Sigmoid colon (tissue), 4 donors: ENCODE results near the gene ETS1.

ENCODE experiments used
- POLR2A ChIP-seq, 2 donors: fragments of 450-650 bp; IDR thresholded peaks; one replicate each; pipeline ENCODE4 v1.6.1; 2016; ENCODE audit warnings: antibody characterized with exemption in 2 of 2, mild to moderate bottlenecking in 2 of 2, moderate library complexity in 2 of 2
- POLR2AphosphoS5 ChIP-seq, 4 donors: sonication (generic); formaldehyde crosslinking; IDR thresholded peaks; one replicate each; pipeline ENCODE4 v1.6.1; 2017; ENCODE audit warnings: antibody characterized with exemption in 4 of 4
- TF ChIP-seq, protein P1 (sequence below), 4 experiments: fragments of 450-650 bp in 3 of 4; fragments of 200-600 bp in 1 of 4; IDR thresholded peaks; one replicate each; pipeline ENCODE4 v1.5.1; 2016 to 2019; ENCODE audit warnings: antibody characterized with exemption in 4 of 4, mild to moderate bottlenecking in 3 of 4, moderate library complexity in 2 of 4

- TF ChIP-seq POLR2A (IDR thresholded peaks at IDR 0.05) (no peak), POLR2AphosphoS5 (IDR thresholded peaks at IDR 0.05) (no peak)
- TF ChIP-seq, protein P1, sequence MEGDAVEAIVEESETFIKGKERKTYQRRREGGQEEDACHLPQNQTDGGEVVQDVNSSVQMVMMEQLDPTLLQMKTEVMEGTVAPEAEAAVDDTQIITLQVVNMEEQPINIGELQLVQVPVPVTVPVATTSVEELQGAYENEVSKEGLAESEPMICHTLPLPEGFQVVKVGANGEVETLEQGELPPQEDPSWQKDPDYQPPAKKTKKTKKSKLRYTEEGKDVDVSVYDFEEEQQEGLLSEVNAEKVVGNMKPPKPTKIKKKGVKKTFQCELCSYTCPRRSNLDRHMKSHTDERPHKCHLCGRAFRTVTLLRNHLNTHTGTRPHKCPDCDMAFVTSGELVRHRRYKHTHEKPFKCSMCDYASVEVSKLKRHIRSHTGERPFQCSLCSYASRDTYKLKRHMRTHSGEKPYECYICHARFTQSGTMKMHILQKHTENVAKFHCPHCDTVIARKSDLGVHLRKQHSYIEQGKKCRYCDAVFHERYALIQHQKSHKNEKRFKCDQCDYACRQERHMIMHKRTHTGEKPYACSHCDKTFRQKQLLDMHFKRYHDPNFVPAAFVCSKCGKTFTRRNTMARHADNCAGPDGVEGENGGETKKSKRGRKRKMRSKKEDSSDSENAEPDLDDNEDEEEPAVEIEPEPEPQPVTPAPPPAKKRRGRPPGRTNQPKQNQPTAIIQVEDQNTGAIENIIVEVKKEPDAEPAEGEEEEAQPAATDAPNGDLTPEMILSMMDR (IDR thresholded peaks at IDR 0.05) = no peak
These were observed 162.5 kb downstream of the ETS1 start for GRCh38 chr11:128424851-128425285.
